Measurements from ENCODE around the gene BTBD2.

Gene BTBD2

GRCh38 chr19:1987197-1988187 lies 28.0 kb downstream of the BTBD2 start:
- no peak for TF ChIP-seq TARDBP (IDR thresholded peaks at IDR 0.05)
- no peak for TF ChIP-seq FOXM1 (IDR thresholded peaks at IDR 0.05; ENCODE audit: borderline replicate concordance)
- TF ChIP-seq BHLHE40 (IDR thresholded peaks at IDR 0.05; ENCODE audit: borderline replicate concordance): no peak
- no peak for TF ChIP-seq L3MBTL2 (conservative IDR thresholded peaks at IDR 0.05)
- TF ChIP-seq SP1 (IDR thresholded peaks at IDR 0.05): no peak
- TF ChIP-seq HDGF (IDR thresholded peaks at IDR 0.05; ENCODE audit: borderline replicate concordance): no peak
- TF ChIP-seq NFRKB (IDR thresholded peaks at IDR 0.05): no peak
- TF ChIP-seq LEF1 (IDR thresholded peaks at IDR 0.05; ENCODE audit: borderline replicate concordance): no peak
- TF ChIP-seq CTBP1 (IDR thresholded peaks at IDR 0.05; ENCODE audit: borderline replicate concordance): no peak
- no peak for TF ChIP-seq ELF4 (IDR thresholded peaks at IDR 0.05)
- no peak for TF ChIP-seq SUZ12 (IDR thresholded peaks at IDR 0.05)
- no peak for TF ChIP-seq FOXK2 (IDR thresholded peaks at IDR 0.05)
- TF ChIP-seq ARNT (IDR thresholded peaks at IDR 0.05): no peak
- CTCF ChIA-PET: no interaction called here
- no peak for DNase-seq (ENCODE audit: extremely low spot score)
- POLR2A ChIA-PET: no interaction called here

- POLR2A ChIA-PET: no interaction called here
- no peak for DNase-seq (ENCODE audit: extremely low spot score)
- CTCF ChIA-PET: no interaction called here
- TF ChIP-seq SP1 (IDR thresholded peaks at IDR 0.05): no peak
- no peak for TF ChIP-seq CTBP1 (IDR thresholded peaks at IDR 0.05; ENCODE audit: borderline replicate concordance)
These were observed 29.0 kb downstream of the BTBD2 start for GRCh38 chr19:1986357-1987162.

- DNase-seq (ENCODE audit: extremely low spot score): no peak
- POLR2A ChIA-PET: no interaction called here
- CTCF ChIA-PET: no interaction called here
- TF ChIP-seq LEF1 (IDR thresholded peaks at IDR 0.05; ENCODE audit: borderline replicate concordance) (no peak), BHLHE40 (IDR thresholded peaks at IDR 0.05; ENCODE audit: borderline replicate concordance) (no peak), TARDBP (IDR thresholded peaks at IDR 0.05) (no peak), SUZ12 (IDR thresholded peaks at IDR 0.05) (no peak), PKNOX1 (IDR thresholded peaks at IDR 0.05) (no peak), SP1 (IDR thresholded peaks at IDR 0.05) (no peak)
These were observed 29.7 kb downstream of the BTBD2 start for GRCh38 chr19:1985588-1986356.

- DNase-seq (ENCODE audit: extremely low spot score): no peak
- ChIA-PET POLR2A (interaction anchor here (0.6 kb wide), 1 partner anchor 46 kb away, joined by 3 read pairs; no protein-coding TSS in a partner anchor), CTCF (no interaction called here)
- TF ChIP-seq LEF1 (IDR thresholded peaks at IDR 0.05; ENCODE audit: borderline replicate concordance): no peak
- TF ChIP-seq SP1 (IDR thresholded peaks at IDR 0.05): no peak
- TF ChIP-seq SUZ12 (IDR thresholded peaks at IDR 0.05): no peak
- TF ChIP-seq TARDBP (IDR thresholded peaks at IDR 0.05): no peak
- TF ChIP-seq NFRKB (IDR thresholded peaks at IDR 0.05): no peak
- no peak for TF ChIP-seq FOXM1 (IDR thresholded peaks at IDR 0.05; ENCODE audit: borderline replicate concordance)
- TF ChIP-seq FOXK2 (IDR thresholded peaks at IDR 0.05): no peak
- TF ChIP-seq L3MBTL2 (conservative IDR thresholded peaks at IDR 0.05): no peak
- TF ChIP-seq HDGF (IDR thresholded peaks at IDR 0.05; ENCODE audit: borderline replicate concordance): no peak
- no peak for TF ChIP-seq PKNOX1 (IDR thresholded peaks at IDR 0.05)
- TF ChIP-seq ARNT (IDR thresholded peaks at IDR 0.05): no peak
- TF ChIP-seq FOXA1 (IDR thresholded peaks at IDR 0.05): no peak
- no peak for TF ChIP-seq BHLHE40 (IDR thresholded peaks at IDR 0.05; ENCODE audit: borderline replicate concordance)
- TF ChIP-seq ELF4 (IDR thresholded peaks at IDR 0.05): no peak
These were observed 31.2 kb downstream of the BTBD2 start for GRCh38 chr19:1984357-1984756.

- TF ChIP-seq BHLHE40 (IDR thresholded peaks at IDR 0.05; ENCODE audit: borderline replicate concordance) (no peak), LEF1 (IDR thresholded peaks at IDR 0.05; ENCODE audit: borderline replicate concordance) (no peak), ARNT (IDR thresholded peaks at IDR 0.05) (no peak), CTBP1 (IDR thresholded peaks at IDR 0.05; ENCODE audit: borderline replicate concordance) (no peak), SUZ12 (IDR thresholded peaks at IDR 0.05) (no peak), HDGF (IDR thresholded peaks at IDR 0.05; ENCODE audit: borderline replicate concordance) (no peak), ZNF384 (IDR thresholded peaks at IDR 0.05) (no peak), ELF4 (IDR thresholded peaks at IDR 0.05) (no peak), NFRKB (IDR thresholded peaks at IDR 0.05) (no peak), FOXK2 (IDR thresholded peaks at IDR 0.05) (no peak)
- POLR2A ChIA-PET: no interaction called here
- DNase-seq (ENCODE audit: extremely low spot score): no peak
- CTCF ChIA-PET: interaction anchor here (1.1 kb wide), 1 partner anchor 36 kb away, joined by 4 read pairs; no protein-coding TSS in a partner anchor
These were observed 34.3 kb downstream of the BTBD2 start for GRCh38 chr19:1981253-1981652.

- ChIA-PET CTCF (no interaction called here), POLR2A (no interaction called here)
- TF ChIP-seq SP1 (IDR thresholded peaks at IDR 0.05) (no peak), LEF1 (IDR thresholded peaks at IDR 0.05; ENCODE audit: borderline replicate concordance) (no peak), BHLHE40 (IDR thresholded peaks at IDR 0.05; ENCODE audit: borderline replicate concordance) (no peak), HDGF (IDR thresholded peaks at IDR 0.05; ENCODE audit: borderline replicate concordance) (no peak), L3MBTL2 (conservative IDR thresholded peaks at IDR 0.05) (no peak), ELF4 (IDR thresholded peaks at IDR 0.05) (no peak), ZNF384 (IDR thresholded peaks at IDR 0.05) (no peak), NFRKB (IDR thresholded peaks at IDR 0.05) (no peak), PKNOX1 (IDR thresholded peaks at IDR 0.05) (no peak), FOXK2 (IDR thresholded peaks at IDR 0.05) (no peak), SUZ12 (IDR thresholded peaks at IDR 0.05) (no peak), TARDBP (IDR thresholded peaks at IDR 0.05) (no peak), CTBP1 (IDR thresholded peaks at IDR 0.05; ENCODE audit: borderline replicate concordance) (no peak), FOXM1 (IDR thresholded peaks at IDR 0.05; ENCODE audit: borderline replicate concordance) (no peak), ARNT (IDR thresholded peaks at IDR 0.05) (no peak), FOXA1 (IDR thresholded peaks at IDR 0.05) (no peak)
- no peak for DNase-seq (ENCODE audit: extremely low spot score)
These were observed 34.7 kb downstream of the BTBD2 start for GRCh38 chr19:1980809-1981181.

Measured in HEK293T (cell line).